GM12878 (cell line): ENCODE data around the gene TRIM72. TPM values are rescaled to one million over a fixed set of nuclear protein-coding genes. Genes with fewer than 3 reads are reported as not detected.
A peak's percentile ranks its signal among the peaks of the same experiment; 100 is the strongest.

ENCODE experiments used
- ATAC-seq: fragments of 200-7000 bp; cut with Tn5 transposase; 3 replicates; pipeline ENCODE4 v1.9.1; 2020; ENCODE audit warnings: mild to moderate bottlenecking, moderate library complexity
- BruUV-seq: library from RNA; stranded (reverse); fragments of 400-500 nt; replicated peaks from 2 replicates; lab custom pipeline; 2021; lab: Mats Ljungman, UMichigan
- CTCF ChIA-PET: fragments of 300-600 bp; sonication (Branson Sonifier 250); formaldehyde crosslinking; extraction: SDS; loops from one replicate; lab custom pipeline; 2021; ENCODE audit warnings: inconsistent platforms; lab: Yijun Ruan, JAX
- POLR2A ChIA-PET: fragments of 350-600 bp; formaldehyde crosslinking; extraction: SDS; loops from one replicate; lab custom pipeline; 2021; ENCODE audit warnings: inconsistent platforms; lab: Charles Lee
- RAD21 ChIA-PET: fragments of 300-600 bp; sonication (Branson Sonifier 250); formaldehyde crosslinking; loops from one replicate; lab custom pipeline; 2023; ENCODE audit warnings: antibody characterized with exemption; ENCODE audit not compliant: unreplicated experiment; lab: Charles Lee
- SMC1A ChIA-PET: fragments of 300-600 bp; sonication (Branson Sonifier 250); formaldehyde crosslinking; loops from one replicate; lab custom pipeline; 2023; ENCODE audit not compliant: unreplicated experiment, uncharacterized antibody; lab: Charles Lee
- DNase-seq: peaks from one replicate; pipeline ENCODE4 v3.0.0-alpha.2; 2011; ENCODE audit warnings: low read depth, low spot score
- FAIRE-seq: peaks from 3 replicates; lab custom pipeline; 2011; peaks lifted over from hg19 to GRCh38; lab: Jason Lieb, UNC
- H2AFZ ChIP-seq: 2 replicates; pipeline ENCODE4 v1.6.0; 2011; ENCODE audit warnings: low read depth, low read length, control low read depth; ENCODE audit not compliant: control insufficient read depth
- H3K27ac ChIP-seq: 2 replicates; pipeline ENCODE4 v1.5.1; 2011; ENCODE audit warnings: control low read depth; ENCODE audit not compliant: control insufficient read depth, insufficient read depth
- H3K27me3 ChIP-seq, 2 experiments: replicated peaks in 1 of 2; 2 replicates each; pipeline versions ENCODE4 v1.6.0 to v1.6.1; 2011; ENCODE audit warnings: low read length in 1 of 2; ENCODE audit not compliant: control insufficient read depth in 2 of 2, insufficient read depth in 2 of 2
- H3K36me3 ChIP-seq, 2 experiments: 2 replicates each; pipeline ENCODE4 v1.5.1; 2011; ENCODE audit warnings: low read length in 1 of 2; ENCODE audit not compliant: control insufficient read depth in 2 of 2, insufficient read depth in 2 of 2
- H3K4me1 ChIP-seq: 2 replicates; pipeline ENCODE4 v1.6.1; 2011; ENCODE audit warnings: mild to moderate bottlenecking, low read length, moderate library complexity, mixed read lengths; ENCODE audit not compliant: control insufficient read depth, insufficient read depth
- H3K4me2 ChIP-seq: 2 replicates; pipeline ENCODE4 v1.6.0; 2011; ENCODE audit warnings: control low read depth; ENCODE audit not compliant: control insufficient read depth, insufficient read depth
- H3K4me3 ChIP-seq: fragments of 200-600 bp; sonication (generic); 2 replicates; pipeline ENCODE4 v1.5.1; 2016
- H3K79me2 ChIP-seq: 2 replicates; pipeline ENCODE4 v1.6.0; 2011; ENCODE audit warnings: low read length; ENCODE audit not compliant: control insufficient read depth, insufficient read depth
- H3K9ac ChIP-seq: 2 replicates; pipeline ENCODE4 v1.8.0; 2011; ENCODE audit warnings: low read length, control low read depth, mixed read lengths; ENCODE audit not compliant: control insufficient read depth, insufficient read depth
- H3K9me3 ChIP-seq: replicated peaks from 3 replicates; pipeline ENCODE4 v1.5.1; 2011; ENCODE audit warnings: mild to moderate bottlenecking, low read length; ENCODE audit not compliant: control insufficient read depth, insufficient read depth
- H4K20me1 ChIP-seq: 2 replicates; pipeline ENCODE4 v1.6.0; 2011; ENCODE audit not compliant: control insufficient read depth, insufficient read depth
- BCLAF1 ChIP-seq: fragments of 450-650 bp; IDR thresholded peaks from 2 replicates; pipeline ENCODE4 v1.6.1; 2017; ENCODE audit warnings: antibody characterized with exemption, mild to moderate bottlenecking, moderate library complexity
- BRCA1 ChIP-seq: IDR thresholded peaks from 2 replicates; pipeline ENCODE4 v1.6.1; 2011; ENCODE audit warnings: low read depth, low read length, improper control_type of control experiment
- IKZF2 ChIP-seq, 2 experiments: fragments of 450-650 bp; IDR thresholded peaks; 2 replicates each; pipeline ENCODE4 v1.6.1; 2017; ENCODE audit warnings: mild to moderate bottlenecking in 2 of 2, moderate library complexity in 2 of 2
- JUNB ChIP-seq: IDR thresholded peaks from 2 replicates; pipeline ENCODE4 v1.6.1; 2016; ENCODE audit warnings: antibody characterized with exemption, mild to moderate bottlenecking
- MXI1 ChIP-seq: fragments of 150-350 bp; IDR thresholded peaks from 2 replicates; pipeline ENCODE4 v1.6.1; 2011; ENCODE audit warnings: low read depth, mild to moderate bottlenecking, inconsistent platforms, low read length, improper control_type of control experiment
- POLR2AphosphoS5 ChIP-seq: IDR thresholded peaks from 2 replicates; pipeline ENCODE4 v1.6.1; 2011; ENCODE audit warnings: mild to moderate bottlenecking, low read length, inconsistent platforms
- RAD21 ChIP-seq: IDR thresholded peaks from 2 replicates; pipeline ENCODE4 v1.6.1; 2011; ENCODE audit warnings: mild to moderate bottlenecking, low read depth, low read length, moderate library complexity; ENCODE audit not compliant: insufficient read depth
- RAD51 ChIP-seq: fragments of 450-650 bp; IDR thresholded peaks from 2 replicates; pipeline ENCODE4 v1.6.1; 2016; ENCODE audit warnings: moderate library complexity, mild to moderate bottlenecking, inconsistent platforms
- RB1 ChIP-seq: fragments of 450-650 bp; formaldehyde crosslinking; IDR thresholded peaks from 2 replicates; pipeline ENCODE4 v1.6.1; 2017; ENCODE audit warnings: mild to moderate bottlenecking, borderline replicate concordance
- RCOR1 ChIP-seq: conservative IDR thresholded peaks from 2 replicates; pipeline ENCODE4 v1.6.1; 2012; ENCODE audit warnings: low read depth, low read length, improper control_type of control experiment
- SIN3A ChIP-seq: IDR thresholded peaks from 2 replicates; pipeline ENCODE4 v1.6.1; 2012; ENCODE audit warnings: low read depth, low read length, improper control_type of control experiment
- TARDBP ChIP-seq: IDR thresholded peaks from 2 replicates; pipeline ENCODE4 v1.6.1; 2016; ENCODE audit warnings: borderline replicate concordance
- ZBTB40 ChIP-seq: fragments of 450-650 bp; IDR thresholded peaks from 2 replicates; pipeline ENCODE4 v1.6.1; 2016; ENCODE audit warnings: mild to moderate bottlenecking, moderate library complexity, borderline replicate concordance
- WGBS: methylation state at CpG from one replicate; pipeline ENCODE4 v1.1.6; 2016; ENCODE audit warnings: low lambda C conversion rate; ENCODE audit not compliant: insufficient replicate concordance, insufficient coverage; ENCODE audit errors: missing lambda C conversion rate; 5-methylcytosine and 5-hydroxymethylcytosine counted together
- in situ Hi-C: fragments of 300-500 bp; cut with MboI; formaldehyde crosslinking; loops from 9 replicates; pipeline ENCODE4 v1.14.3; 2018; ENCODE audit warnings: mixed read lengths
- intact Hi-C: fragments of 100-400 bp; cut with micrococcal nuclease; formaldehyde crosslinking; loops from one replicate; pipeline ENCODE4 v1.14.2; 2022; ENCODE audit not compliant: unreplicated experiment
- polyA plus RNA-seq, 11 experiments: library from polyadenylated mRNA; depleted of rRNA in 4 of 11; unstranded in 6 of 11; stranded (reverse) in 5 of 11; fragments of >200 nt; fragmentation: Nextera tagmentation in 4 of 11; fragmentation: Illumina TruSeq in 1 of 11; extraction: Ambion mirVana in 4 of 11; extraction: Trizol in 1 of 11; gene quantifications; 1 replicate in 1 of 11; 2 replicates in 10 of 11; pipeline versions ENCODE4 v1.2.1 to v1.2.3, GENCODE V29; 2011 to 2016; ENCODE audit warnings: inconsistent platforms in 2 of 11, missing spikeins in 2 of 11, low read depth in 1 of 11
- total RNA-seq, 4 experiments: library from RNA; depleted of rRNA in 3 of 4; stranded (reverse); fragments of >200 nt in 3 of 4; fragmentation: Illumina TruSeq in 1 of 4; extraction: Trizol in 1 of 4; gene quantifications; 2 replicates each; pipeline versions ENCODE4 v1.2.1 to v1.2.3, GENCODE V29; 2013 to 2021
- TF ChIP-seq, protein P1 (sequence below): fragments of 450-650 bp; IDR thresholded peaks from 2 replicates; pipeline ENCODE4 v1.6.1; 2018; ENCODE audit warnings: borderline replicate concordance, mild to moderate bottlenecking; ENCODE audit not compliant: partially characterized antibody

Gene TRIM72
- total and polyA plus RNA-seq, 10 of the 15 experiments (the other 5 are each of a cell fraction or from before 2014, with no cell fraction given), result 0.03 to 1.2 (median 0.23) TPM; not detected in 1

DNA sequence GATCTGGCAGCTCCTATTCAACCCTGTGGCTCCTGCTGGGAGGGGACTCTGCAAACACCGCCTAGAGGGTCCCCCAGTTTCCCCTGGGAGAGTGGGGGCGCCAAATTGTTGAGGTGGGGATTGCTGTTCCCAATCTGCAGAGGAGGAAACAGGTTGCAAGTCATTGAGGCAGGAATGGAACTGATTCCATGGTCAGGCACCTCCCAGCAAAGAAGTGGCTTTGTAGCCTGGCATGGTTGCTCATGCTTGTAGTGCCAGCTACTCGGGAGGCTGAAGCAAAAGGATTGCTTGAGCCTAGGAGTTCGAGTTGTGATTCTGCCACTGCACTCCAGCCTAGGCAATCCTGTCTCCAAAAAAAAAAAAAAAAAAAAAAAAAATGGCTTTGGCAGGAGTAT, 3.2 kb downstream of the TRIM72 start:
- H3K4me3 ChIP-seq, result no peak overlapping the region
- TF ChIP-seq SIN3A (no peak), BCLAF1 (no peak), RAD21 (no peak), MXI1 (no peak), TARDBP (no peak), POLR2AphosphoS5 (no peak), IKZF2 (IDR thresholded peaks at IDR 0.05) (no peak), RCOR1 (no peak), RB1 (no peak), RAD51 (no peak), JUNB (no peak), ZBTB40 (no peak), BRCA1 (no peak)
- TF ChIP-seq, protein P1, sequence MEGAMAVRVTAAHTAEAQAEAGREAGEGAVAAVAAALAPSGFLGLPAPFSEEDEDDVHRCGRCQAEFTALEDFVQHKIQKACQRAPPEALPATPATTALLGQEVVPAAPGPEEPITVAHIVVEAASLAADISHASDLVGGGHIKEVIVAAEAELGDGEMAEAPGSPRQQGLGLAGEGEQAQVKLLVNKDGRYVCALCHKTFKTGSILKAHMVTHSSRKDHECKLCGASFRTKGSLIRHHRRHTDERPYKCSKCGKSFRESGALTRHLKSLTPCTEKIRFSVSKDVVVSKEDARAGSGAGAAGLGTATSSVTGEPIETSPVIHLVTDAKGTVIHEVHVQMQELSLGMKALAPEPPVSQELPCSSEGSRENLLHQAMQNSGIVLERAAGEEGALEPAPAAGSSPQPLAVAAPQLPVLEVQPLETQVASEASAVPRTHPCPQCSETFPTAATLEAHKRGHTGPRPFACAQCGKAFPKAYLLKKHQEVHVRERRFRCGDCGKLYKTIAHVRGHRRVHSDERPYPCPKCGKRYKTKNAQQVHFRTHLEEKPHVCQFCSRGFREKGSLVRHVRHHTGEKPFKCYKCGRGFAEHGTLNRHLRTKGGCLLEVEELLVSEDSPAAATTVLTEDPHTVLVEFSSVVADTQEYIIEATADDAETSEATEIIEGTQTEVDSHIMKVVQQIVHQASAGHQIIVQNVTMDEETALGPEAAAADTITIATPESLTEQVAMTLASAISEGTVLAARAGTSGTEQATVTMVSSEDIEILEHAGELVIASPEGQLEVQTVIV, result no peak
- TF ChIP-seq, all 136 proteins: peak for 0
- ChIA-PET SMC1A (interaction anchor here (1.2 to 1.3 kb wide), 3 partner anchors 13 to 165 kb away, joined by 3 to 4 read pairs (median 3); no protein-coding TSS in a partner anchor), RAD21 (interaction anchor here (1.4 kb wide), 1 partner anchor 165 kb away, joined by 4 read pairs; no protein-coding TSS in a partner anchor), POLR2A (no interaction called here), CTCF (interaction anchor here (0.7 to 0.8 kb wide), 2 partner anchors 37 to 73 kb away, joined by 3 to 4 read pairs; partner anchors contain the start of gene FUS)
- intact Hi-C loops (no loop called here), in situ Hi-C loops (no loop called here)
- no peak for FAIRE-seq
- no peak for ATAC-seq
- no peak for DNase-seq
- H3K9me3 ChIP-seq, result no peaks in the 10 kb centered on the region
- H3K9ac ChIP-seq, result no peak overlapping the region
- no peak overlapping the region for H2AFZ ChIP-seq
- 0 out of 2 replicates have a peak overlapping the region, but pooled peaks have one; percentile 44 for H3K4me2 ChIP-seq
- no peaks in the 10 kb centered on the region for H4K20me1 ChIP-seq
- no peak overlapping the region for H3K27ac ChIP-seq
- 0% methylated on average over 4 of the region's 4 CpGs for WGBS
- H3K36me3 ChIP-seq, result no peaks in the 10 kb centered on the region
- H3K4me1 ChIP-seq, result peaks cover 14% of the 10 kb centered on the region
- peaks cover 14 to 18% of the 10 kb centered on the region in 2 experiments for H3K27me3 ChIP-seq
- no peaks in the 10 kb centered on the region for H3K79me2 ChIP-seq
- no TSS peak for BruUV-seq
